ACHN (cell line): ENCODE measurements around the gene SLC22A7.
"Not testable (repeated sequence)": the region's sequence is repeated elsewhere in the genome, so short reads cannot be mapped to it uniquely, and the experiment has no call there.

ENCODE experiments used
- DNase-seq: peaks from one replicate; pipeline ENCODE4 v3.0.0-alpha.2; 2015
- in situ Hi-C: cut with HindIII; loops from 2 replicates; pipeline ENCODE4 v1.10.0; 2017; ENCODE audit warnings: low sequenced_read_pairs, low pct_ligation_motif_present, low pct_unique_long_range_greater_than_20kb

The SLC22A7 gene

DNA sequence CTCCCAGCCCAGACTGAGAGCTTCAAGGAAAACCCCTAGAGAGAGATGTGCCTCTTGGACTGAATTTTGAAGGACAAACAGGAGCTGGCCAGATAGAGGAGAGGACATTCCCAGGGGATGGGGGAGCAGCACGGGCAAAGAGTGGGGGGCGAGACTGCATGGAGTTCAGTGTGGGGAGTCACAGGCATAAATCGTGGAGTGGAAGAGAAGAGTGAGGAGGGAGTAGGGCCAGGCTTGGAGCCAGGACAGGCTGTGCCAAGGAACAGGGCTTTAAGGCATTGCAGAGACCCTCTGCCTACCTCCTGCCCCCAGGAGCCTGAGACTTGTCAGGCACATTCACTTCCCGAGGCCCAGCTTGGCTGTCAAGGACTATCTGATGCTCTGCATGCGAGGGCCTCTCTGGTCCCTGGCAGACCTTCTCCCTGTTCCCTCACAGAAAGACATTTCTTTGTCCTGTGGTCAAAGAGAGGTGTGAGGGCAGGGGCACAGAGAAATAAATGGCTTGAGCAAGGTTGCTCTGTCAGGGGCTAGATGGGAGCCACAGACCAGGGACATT is 5.2 kb upstream of the SLC22A7 start:
- DNase-seq = no peak
- in situ Hi-C loops = no loop called here

DNA sequence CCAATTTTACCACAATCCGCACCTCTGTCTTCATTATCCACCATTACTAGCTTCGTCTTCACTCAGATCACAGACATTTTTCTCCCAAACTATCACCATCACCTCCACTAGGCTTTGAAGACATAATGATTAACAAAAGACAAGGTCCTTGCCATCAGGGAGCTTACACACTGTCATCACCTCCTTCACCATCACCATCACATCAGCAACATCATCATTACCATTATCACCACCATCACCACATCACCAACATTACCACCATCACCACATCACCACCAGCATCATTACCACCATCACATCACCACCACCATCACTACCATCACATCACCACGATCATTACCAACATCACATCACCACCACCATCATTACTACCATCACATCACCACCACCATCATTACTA is 4.4 kb upstream of the SLC22A7 start:
- no peak for DNase-seq
- in situ Hi-C loops = no loop called here

DNA sequence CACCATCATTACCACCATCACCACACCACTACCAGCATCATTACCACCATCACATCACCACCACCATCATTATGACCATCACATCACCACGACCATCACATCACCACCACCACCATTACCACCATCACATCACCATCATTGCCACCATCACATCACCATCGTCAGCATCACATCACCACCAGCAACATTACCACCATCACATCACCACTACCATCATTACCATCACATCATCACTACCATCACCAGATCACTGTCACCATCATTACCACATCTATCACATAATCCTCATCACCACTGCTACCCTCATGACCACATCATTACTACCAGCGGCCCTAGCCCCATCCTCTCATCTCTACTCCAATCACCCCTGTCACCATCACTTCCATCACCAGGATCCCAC is 3.5 kb upstream of the SLC22A7 start:
- DNase-seq = no peak
- in situ Hi-C loops = no loop called here

DNA sequence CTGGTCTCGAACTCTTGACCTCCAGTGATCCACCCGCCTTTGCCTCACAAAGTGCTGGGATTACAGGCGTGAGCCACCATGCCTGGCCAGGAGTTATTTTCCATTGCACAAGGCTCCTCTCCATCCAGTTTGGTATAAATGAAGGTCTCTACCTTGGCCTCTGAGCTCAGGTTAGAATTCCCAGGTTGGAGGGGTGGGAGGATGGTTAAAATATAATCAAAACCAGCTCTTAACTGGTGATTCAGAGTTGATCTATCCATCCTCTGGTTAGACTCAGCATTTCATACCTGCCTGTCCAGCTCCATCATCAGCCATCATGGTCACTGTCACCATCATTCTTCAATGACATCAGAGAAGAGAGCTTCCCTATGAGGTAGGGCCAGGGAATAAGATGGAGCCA is 2.6 kb upstream of the SLC22A7 start:
- in situ Hi-C loops = no loop called here
- no peak for DNase-seq

DNA sequence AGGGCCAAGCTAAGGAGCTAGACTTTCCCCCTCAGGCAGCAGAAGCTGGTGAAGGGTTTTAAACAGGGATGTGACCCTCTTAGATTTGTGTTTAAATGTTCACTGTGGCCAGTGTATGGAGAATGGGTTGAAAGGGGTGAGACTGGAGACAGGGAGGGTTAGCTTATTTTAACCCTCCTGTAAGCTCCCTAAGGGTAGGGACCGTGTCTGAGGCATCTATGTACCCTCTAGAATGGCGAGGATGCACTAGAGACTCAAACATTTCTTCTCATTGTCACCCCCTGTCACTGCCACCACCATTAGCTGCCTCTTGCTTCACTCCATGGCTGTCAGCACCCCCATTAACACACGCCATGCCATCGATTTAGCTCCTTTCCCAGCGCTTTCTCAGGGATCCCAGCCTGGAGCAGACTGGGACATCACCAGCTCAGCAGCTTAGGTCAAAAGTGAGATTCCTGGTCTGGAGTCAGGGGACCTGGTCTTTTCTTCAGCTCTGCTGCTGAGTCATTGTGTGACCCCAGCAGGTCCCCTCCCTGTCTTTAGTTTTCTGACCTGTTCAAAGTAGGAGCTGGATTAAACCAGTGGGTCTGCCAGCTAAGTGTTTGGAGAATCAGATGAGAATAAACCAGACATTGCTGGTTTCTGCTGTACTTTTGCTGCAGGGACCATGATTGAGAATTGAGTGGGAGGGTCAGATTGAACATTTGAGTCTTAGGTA is 1.1 kb upstream of the SLC22A7 start:
- no peak for DNase-seq
- in situ Hi-C loops = no loop called here

DNA sequence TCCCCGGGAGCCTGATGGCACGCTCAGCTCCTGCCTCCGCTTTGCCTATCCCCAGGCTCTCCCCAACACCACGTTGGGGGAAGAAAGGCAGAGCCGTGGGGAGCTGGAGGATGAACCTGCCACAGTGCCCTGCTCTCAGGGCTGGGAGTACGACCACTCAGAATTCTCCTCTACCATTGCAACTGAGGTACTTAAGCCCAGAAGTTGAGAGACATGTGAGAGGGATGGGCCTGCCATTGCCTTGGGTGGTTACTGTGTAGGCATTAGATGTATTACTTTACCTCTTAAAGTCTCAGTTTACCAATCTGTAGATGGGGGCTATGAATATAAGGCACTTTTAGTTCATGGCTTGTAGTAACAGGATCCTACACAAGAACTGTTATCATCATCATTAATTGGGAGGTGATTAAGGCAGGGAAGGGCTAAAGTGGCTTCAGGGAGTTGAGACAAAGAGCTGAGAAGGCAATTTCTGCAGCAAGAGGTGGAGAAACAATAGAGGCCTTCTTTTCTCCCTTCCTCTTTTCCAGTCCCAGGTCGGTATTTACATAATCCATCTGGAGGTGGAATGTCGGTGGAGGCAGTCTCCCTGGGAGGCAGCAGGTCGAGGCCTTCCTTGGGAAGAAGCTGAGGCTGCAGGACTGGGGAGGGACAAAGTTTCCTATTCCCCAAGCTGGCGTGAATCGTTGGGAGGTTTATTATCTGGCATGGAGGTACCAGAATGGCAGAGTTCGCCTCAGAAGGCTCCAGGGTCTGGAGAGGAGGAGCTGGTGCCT is 691 bp downstream of the SLC22A7 start:
- no peak for DNase-seq
- in situ Hi-C loops = no loop called here

DNA sequence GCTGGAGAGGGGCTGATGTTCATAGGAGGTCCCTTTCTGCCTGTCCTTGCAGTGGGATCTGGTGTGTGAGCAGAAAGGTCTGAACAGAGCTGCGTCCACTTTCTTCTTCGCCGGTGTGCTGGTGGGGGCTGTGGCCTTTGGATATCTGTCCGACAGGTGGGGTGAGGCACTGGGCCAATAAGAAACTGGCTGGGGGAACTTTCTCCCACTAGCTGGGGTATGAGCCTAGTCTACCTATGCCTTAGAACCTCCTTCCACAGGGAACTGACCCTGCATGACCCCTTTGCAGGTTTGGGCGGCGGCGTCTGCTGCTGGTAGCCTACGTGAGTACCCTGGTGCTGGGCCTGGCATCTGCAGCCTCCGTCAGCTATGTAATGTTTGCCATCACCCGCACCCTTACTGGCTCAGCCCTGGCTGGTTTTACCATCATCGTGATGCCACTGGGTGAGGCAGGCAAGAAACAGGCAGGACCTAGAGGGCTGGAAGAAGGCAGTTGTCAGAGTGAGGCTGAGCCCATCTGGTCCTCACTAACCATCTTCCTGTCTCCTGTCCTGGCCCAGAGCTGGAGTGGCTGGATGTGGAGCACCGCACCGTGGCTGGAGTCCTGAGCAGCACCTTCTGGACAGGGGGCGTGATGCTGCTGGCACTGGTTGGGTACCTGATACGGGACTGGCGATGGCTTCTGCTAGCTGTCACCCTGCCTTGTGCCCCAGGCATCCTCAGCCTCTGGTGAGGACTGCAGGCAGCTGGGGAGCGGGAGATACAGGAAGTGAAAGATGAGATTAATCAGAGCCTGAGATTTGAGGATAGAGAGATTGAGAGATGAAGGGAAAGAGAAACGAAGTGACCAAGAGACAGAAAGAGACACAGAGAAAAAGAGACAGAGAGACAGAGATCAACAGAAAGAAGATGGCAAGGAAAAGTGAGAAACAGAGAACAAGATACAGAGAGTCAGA is 1.6 kb downstream of the SLC22A7 start:
- no peak for DNase-seq
- in situ Hi-C loops = no loop called here

DNA sequence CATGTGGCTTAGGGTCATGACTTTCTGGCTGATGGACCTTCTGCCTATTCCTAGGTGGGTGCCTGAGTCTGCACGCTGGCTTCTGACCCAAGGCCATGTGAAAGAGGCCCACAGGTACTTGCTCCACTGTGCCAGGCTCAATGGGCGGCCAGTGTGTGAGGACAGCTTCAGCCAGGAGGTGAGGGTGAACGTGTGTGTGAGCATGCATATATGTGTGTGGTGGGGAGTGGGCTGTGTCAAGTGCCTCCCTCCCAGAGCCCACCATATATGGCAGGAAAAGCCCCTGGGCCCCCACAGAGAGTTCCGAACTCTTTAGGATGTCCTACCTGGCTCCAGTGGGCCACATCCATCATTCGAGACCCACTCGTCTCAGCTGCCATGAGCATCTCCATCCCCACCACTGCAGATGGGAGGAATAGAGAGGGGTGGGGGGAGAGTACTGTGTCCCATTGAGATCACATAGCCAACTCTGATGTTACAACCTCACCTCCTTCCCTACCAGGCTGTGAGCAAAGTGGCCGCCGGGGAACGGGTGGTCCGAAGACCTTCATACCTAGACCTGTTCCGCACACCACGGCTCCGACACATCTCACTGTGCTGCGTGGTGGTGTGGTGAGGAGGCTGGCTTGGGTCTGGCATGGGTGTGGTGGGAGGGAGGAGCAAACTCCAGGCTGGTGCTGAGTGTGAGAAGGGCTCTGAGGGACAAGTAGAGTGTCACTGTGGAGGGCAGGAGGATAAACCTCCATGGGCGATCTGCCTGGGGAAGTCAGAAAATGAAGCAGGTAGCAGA is 3.2 kb downstream of the SLC22A7 start:
- in situ Hi-C loops = no loop called here
- DNase-seq = no peak

DNA sequence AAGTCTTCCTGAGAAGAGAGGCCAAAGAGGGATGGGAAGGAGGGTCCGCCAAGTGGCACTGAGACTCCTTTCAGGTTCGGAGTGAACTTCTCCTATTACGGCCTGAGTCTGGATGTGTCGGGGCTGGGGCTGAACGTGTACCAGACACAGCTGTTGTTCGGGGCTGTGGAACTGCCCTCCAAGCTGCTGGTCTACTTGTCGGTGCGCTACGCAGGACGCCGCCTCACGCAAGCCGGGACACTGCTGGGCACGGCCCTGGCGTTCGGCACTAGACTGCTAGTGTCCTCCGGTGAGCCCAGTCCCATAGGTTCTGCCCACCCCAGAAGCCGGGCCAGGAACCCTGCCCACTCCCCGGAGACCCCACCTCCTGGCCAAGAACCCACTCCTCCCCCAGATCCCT is 4.1 kb downstream of the SLC22A7 start:
- in situ Hi-C loops = no loop called here

DNA sequence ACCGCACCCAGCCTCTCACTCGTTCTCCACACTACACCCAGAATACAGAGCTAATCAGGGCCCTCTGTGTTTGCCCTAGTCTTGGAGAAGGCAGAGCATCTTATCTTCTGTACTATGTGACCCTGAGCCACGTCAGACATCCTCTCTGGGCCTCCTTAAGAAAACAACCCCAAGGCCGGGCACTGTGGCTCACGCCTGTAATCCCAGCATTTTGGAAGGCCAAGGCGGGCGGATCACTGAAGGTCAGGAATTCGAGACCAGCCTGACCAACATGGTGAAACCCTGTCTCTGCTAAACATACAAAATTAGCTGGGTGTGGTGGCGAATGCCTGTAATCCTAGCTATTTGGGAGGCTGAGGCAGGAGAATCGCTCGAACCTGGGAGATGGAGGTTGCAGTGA is 4.9 kb downstream of the SLC22A7 start:
- in situ Hi-C loops, DNase-seq: not testable (repeated sequence)

More for the DNA sequence above, 4.1 kb downstream of the SLC22A7 start:
- no peak for DNase-seq

DNA sequence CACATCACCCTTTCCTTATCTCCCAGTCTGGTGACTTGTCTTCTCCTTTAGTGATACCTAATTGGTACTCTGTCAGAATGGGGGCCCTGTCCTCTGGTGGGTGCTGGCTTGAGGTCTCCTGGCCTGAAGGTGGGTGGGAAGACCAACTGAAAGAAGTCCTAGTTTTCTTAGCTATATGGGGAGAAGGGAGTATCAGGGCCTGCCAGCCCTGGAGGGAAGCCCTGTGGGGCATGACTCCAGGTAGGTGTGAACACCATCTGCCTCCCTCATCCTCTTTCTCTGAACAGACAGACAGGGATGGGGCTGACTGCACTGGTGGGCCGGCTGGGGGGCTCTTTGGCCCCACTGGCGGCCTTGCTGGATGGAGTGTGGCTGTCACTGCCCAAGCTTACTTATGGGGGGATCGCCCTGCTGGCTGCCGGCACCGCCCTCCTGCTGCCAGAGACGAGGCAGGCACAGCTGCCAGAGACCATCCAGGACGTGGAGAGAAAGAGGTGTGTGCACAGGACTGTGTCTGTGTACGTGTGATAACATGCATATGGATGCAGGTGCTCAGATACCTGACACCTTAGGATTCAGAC is 5.8 kb downstream of the SLC22A7 start:
- in situ Hi-C loops = no loop called here
- DNase-seq = no peak

DNA sequence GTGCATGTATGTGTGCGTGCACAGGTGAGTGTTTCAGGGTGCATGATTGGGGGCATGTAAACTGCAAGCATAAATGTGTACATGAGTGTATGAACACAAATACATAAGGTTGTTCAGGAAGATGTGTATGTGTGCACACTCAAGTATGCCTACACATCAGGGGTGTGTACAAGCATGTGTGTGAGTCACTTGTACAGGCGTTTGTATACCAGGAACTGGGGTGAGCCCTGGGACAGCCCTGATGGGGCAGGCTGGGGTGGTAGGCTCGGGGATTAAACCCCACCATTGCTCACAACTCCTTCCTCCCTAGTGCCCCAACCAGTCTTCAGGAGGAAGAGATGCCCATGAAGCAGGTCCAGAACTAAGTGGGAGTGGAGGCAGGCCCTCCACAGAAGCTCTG is 6.3 kb downstream of the SLC22A7 start:
- DNase-seq = no peak
- in situ Hi-C loops = no loop called here

DNA sequence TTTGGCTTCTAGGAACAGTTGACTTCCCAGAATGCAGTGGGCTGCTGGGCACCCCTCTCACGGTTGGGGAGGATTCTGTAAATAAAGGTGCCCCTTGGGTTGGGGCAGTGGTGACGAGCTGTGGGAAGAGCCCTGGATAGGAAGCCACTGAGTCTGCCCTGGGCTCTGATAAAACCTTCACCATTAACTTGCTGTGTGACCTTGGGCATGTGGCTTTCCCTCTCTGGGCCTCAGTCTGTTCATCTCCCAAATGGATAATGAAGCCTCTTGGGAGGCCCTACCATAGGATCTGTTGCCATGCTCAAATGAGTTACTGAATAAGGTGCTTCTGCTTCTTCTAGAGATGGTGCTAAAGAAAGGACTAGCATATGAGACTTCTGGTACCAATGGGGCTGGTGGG is 6.8 kb downstream of the SLC22A7 start:
- no peak for DNase-seq
- in situ Hi-C loops = no loop called here

DNA sequence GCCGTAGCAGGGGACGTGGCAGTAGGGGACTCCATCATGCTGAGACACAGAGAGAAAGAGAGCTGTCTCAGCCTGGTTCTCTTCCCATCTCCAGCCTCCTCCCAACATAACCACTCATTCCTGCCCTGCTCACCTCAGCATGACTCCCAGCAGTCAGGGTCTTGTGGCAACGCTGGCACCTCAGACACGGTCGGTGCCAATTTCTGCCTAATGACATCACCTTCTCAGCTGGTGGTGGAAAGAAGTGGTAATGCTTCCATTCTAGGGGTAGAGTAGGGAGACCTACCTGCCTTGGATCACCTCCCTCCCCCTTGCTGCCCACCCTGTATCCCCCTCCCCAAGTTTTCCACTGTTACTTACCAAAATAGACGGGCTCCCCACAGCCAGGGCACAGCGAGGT is 8.0 kb downstream of the SLC22A7 start:
- no peak for DNase-seq
- in situ Hi-C loops = no loop called here

DNA sequence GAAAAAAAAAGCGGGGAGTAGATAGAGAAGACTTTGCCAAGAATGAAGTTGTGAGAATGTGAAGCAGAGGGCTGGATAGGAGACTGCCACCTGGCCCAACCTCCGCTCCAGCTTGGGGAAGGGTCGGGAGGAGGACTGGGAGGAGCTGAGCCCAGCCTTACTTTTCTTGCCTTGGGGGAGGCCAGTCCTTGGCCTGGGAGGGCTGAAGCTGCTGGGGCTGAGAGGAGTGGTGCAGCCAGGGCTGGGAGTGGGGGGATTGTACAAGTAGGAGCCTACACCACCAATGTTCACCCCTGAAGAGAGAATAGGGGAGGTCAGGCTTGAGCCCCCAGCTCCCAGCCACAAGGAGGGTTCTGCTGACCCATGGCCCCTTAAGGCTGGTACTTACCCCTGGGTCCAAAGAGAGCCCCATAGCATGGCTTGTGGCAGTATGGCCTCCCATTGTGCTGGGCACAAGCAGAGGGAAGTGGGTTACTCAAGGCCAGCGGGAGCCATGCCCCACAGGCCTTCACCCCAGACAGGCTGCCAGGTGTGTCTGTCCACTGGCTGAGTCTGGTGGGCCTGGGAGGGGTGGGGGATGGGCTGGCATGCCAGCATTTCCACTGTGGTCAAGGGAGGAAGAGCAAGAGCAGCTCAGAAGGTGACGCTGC is 9.5 kb downstream of the SLC22A7 start:
- in situ Hi-C loops = no loop called here
- no peak for DNase-seq

DNA sequence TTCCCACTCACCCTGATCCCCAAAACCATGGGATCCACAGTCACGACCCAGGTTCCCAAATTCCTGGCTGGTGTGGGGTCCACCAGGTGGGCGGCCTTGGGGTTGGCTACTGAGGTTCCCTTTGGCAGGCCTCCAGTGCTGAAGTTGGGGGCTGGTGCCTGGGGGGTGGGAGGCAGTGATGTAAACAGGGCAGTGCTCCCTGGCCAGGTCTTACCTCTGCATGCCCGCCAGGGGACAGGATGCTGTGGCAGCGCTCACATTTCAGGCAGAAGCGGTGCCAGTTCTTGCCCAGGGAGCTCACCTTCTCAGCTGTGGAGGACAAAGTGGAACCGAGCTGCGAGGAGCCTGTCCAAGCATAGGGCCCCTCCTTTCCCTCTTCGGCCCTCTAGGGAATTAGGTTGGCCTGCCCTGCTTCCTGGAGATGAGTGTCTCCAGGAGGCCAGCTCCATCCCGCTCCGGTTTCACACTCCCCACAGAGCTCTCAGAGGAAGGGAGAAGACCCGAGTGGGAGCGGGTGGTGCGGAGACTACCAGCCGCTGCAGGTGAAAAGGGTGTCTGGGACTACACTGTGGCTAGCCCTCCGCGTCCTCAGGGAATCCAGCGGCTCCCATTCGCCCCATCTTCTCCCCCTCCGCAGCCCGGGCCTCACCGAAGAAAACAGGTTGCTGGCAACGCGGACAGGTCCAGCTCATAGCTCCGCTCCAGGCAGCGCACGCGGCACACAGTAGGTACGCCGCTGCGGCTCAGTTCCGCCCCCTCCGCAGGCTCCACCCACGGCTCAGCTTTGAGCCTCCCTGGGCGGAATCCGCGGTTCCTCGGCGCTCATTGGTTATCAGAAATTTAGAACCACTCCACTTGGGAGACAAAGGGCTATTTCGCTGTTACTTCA is 10.3 kb downstream of the SLC22A7 start, which contains the start of gene CRIP3:
Gene CRIP3, minus strand, starts transcription at position 726 of the 889 bp plus-strand sequence. Its CDS starts 34 bp downstream, at position 692.
- in situ Hi-C loops = no loop called here
- DNase-seq = peak; percentile 50
